BLaER1 treated with 17β-estradiol and CSF1 and Interleukin-3, amounts not matched to agents 10 nM and 100 nM (cell line): ENCODE measurements around the gene OTOS.

Experiments
- H3K27ac ChIP-seq, 11 experiments: shearing (Covaris generic); formaldehyde crosslinking; 2 replicates each; pipeline ENCODE4 v1.8.1; 2022
- H3K27me3 ChIP-seq, 11 experiments: shearing (Covaris generic); formaldehyde crosslinking; 2 replicates each; pipeline ENCODE4 v1.8.1; 2022
- H3K36me3 ChIP-seq, 11 experiments: shearing (Covaris generic); formaldehyde crosslinking; 2 replicates each; pipeline ENCODE4 v1.8.1; 2022
- H3K4me1 ChIP-seq, 10 experiments: shearing (Covaris generic); formaldehyde crosslinking; 2 replicates each; pipeline ENCODE4 v1.8.1; 2022
- H3K4me2 ChIP-seq, 11 experiments: shearing (Covaris generic); formaldehyde crosslinking; 2 replicates each; pipeline ENCODE4 v1.8.1; 2022
- H3K4me3 ChIP-seq, 10 experiments: shearing (Covaris generic); formaldehyde crosslinking; 2 replicates each; pipeline ENCODE4 v1.8.1; 2022
- H3K9ac ChIP-seq, 11 experiments: shearing (Covaris generic); formaldehyde crosslinking; 2 replicates each; pipeline ENCODE4 v1.8.1; 2022
- H3K9me3 ChIP-seq, 11 experiments: shearing (Covaris generic); formaldehyde crosslinking; replicated peaks in 1 of 11; 2 replicates each; pipeline ENCODE4 v1.8.1; 2022
- H4K20me1 ChIP-seq, 11 experiments: shearing (Covaris generic); formaldehyde crosslinking; 2 replicates each; pipeline ENCODE4 v1.8.1; 2022
- Cebpa-rat ChIP-seq, 11 experiments: shearing (Covaris generic); IDR thresholded peaks; 2 replicates each; pipeline ENCODE4 v1.8.1; 2022

The OTOS gene

GRCh38 chr2:240162939-240163714 is 22.7 kb upstream of the OTOS start:
- no peak overlapping the region for H3K9ac ChIP-seq
- no peaks in the 10 kb centered on the region for H3K36me3 ChIP-seq
- no peaks in the 10 kb centered on the region for H4K20me1 ChIP-seq
- no peaks in the 10 kb centered on the region for H3K27me3 ChIP-seq
- TF ChIP-seq Cebpa-rat (IDR thresholded peaks at IDR 0.05): no peak
- H3K9me3 ChIP-seq: peaks cover 0 to 17% (median 0%) of the 10 kb centered on the region in 11 experiments; a peak in 8 of 22 replicates
- H3K4me2 ChIP-seq: no peak overlapping the region
- H3K4me1 ChIP-seq: no peaks in the 10 kb centered on the region
- H3K27ac ChIP-seq: no peak overlapping the region
- H3K4me3 ChIP-seq: no peak overlapping the region

DNA sequence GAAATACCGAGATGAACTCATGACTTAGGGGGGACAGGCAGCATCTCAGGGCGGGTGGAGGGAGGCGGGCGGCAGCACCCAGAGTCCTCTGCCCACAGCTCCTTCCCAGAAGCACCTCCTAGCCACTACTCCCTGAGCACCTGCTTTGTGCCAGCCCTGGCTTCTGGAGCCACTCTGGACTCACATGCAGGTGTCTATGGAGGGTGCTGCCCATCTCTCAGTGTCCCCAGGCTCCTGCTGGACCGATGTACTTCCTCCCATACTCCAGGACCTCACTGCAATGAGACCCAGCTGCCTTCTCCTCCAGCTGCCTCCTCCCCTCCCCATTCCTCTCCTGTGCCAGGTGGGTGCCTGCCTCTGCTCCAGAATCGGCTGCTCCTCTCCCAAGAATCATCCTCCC is 22.1 kb upstream of the OTOS start:
- Histone ChIP-seq H3K9ac (no peak overlapping the region), H3K36me3 (no peaks in the 10 kb centered on the region), H4K20me1 (no peaks in the 10 kb centered on the region), H3K27me3 (no peaks in the 10 kb centered on the region), H3K27ac (no peak overlapping the region), H3K4me3 (no peak overlapping the region), H3K9me3 (peaks cover 0 to 17% (median 0%) of the 10 kb centered on the region in 11 experiments; a peak in 8 of 22 replicates), H3K4me2 (no peak overlapping the region), H3K4me1 (no peaks in the 10 kb centered on the region)
- TF ChIP-seq Cebpa-rat (IDR thresholded peaks at IDR 0.05): no peak

- peaks cover 0 to 17% (median 0%) of the 10 kb centered on the region in 11 experiments; a peak in 8 of 22 replicates for H3K9me3 ChIP-seq
- H3K9ac ChIP-seq: no peak overlapping the region
- no peaks in the 10 kb centered on the region for H3K27me3 ChIP-seq
- no peak overlapping the region for H3K4me2 ChIP-seq
- H4K20me1 ChIP-seq: no peaks in the 10 kb centered on the region
- no peaks in the 10 kb centered on the region for H3K4me1 ChIP-seq
- no peaks in the 10 kb centered on the region for H3K36me3 ChIP-seq
- no peak overlapping the region for H3K27ac ChIP-seq
- no peak overlapping the region for H3K4me3 ChIP-seq
- TF ChIP-seq Cebpa-rat (IDR thresholded peaks at IDR 0.05): no peak
These were observed 21.6 kb upstream of the OTOS start for GRCh38 chr2:240162032-240162431.

DNA sequence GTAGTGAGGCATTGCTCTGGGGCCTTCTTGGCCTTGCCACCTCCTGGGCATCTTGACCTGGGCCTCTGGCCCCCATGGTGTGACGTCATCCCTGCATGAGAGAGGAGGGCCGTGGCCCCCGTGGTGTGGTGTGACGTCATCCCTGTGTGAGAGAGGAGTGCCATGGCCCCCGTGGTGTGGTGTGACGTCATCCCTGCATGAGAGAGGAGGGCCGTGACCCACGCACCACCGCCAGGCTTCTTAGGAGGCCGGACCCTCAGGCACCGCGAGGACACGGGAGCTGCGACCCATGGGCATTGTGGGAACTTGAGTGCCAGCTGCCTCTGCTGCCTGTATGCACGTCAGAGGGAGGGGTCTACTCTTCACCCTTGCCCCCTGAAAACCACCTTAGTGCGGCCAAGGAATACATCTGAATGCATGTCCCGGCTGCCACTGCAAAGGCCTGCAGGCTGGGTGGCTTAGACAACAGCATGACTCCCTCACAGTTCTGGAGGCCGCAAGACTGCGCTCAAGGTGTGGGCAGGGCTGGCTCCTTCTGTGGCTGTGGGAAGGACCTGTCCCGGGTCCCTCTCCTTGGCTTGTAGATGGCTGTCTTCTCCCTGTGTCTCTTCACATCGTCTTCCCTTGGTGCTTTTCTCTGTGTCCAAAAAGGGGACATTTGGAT is 20.8 kb upstream of the OTOS start:
- Histone ChIP-seq H4K20me1 (no peaks in the 10 kb centered on the region), H3K4me2 (no peak overlapping the region), H3K4me1 (no peaks in the 10 kb centered on the region), H3K27ac (no peak overlapping the region), H3K36me3 (no peaks in the 10 kb centered on the region), H3K27me3 (no peaks in the 10 kb centered on the region), H3K9me3 (peaks cover 0 to 13% (median 0%) of the 10 kb centered on the region in 11 experiments; a peak in 8 of 22 replicates), H3K4me3 (no peak overlapping the region), H3K9ac (no peak overlapping the region)
- no peak for TF ChIP-seq Cebpa-rat (IDR thresholded peaks at IDR 0.05)

DNA sequence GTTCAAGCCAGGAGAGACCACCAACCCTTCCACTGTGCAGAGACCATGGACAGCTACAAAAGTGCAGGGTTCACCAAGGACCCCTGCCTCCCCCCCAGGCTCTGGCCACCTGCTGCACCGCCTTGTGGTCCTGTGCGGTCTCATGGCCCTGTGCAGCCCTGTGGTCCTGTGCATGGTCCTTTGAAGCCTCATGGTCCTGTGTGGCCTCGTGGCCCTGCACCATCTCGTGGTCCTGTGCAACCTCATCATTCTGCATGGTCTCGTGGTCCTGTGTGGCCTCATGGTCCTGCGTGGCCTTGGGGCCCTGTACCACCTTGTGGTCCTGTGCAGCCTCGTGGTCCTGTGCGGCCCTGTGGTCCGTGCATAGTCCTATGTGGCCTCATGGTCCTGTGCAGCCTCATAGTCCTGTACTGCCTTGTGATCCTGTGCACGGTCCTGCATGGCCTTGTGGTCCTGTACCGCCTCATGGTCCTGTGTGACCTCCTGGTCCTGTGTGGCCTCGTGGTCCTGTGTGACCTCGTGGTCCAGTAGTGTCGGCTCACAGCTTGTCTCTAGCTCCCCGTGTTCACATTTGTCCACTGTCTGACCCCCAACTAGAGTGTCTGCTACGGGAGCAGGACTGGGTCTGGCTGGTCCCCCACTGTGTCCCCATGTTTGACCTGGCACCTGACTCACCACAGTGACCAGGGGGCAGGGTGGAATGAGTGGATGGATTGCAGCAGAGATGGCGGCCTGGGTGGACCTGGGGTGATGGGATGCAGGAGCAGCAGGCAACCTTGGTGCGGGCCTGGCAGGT is 20.0 kb upstream of the OTOS start:
- Histone ChIP-seq H3K27ac (no peak overlapping the region), H3K9me3 (peaks cover 0 to 6% (median 0%) of the 10 kb centered on the region in 11 experiments; a peak in 7 of 22 replicates), H4K20me1 (no peaks in the 10 kb centered on the region), H3K4me1 (no peaks in the 10 kb centered on the region), H3K9ac (no peak overlapping the region), H3K4me2 (no peak overlapping the region), H3K4me3 (no peak overlapping the region), H3K36me3 (no peaks in the 10 kb centered on the region), H3K27me3 (no peaks in the 10 kb centered on the region)
- TF ChIP-seq Cebpa-rat (IDR thresholded peaks at IDR 0.05): no peak

GRCh38 chr2:240159251-240159839 is 18.9 kb upstream of the OTOS start:
- Histone ChIP-seq H3K4me3 (no peak overlapping the region), H3K4me1 (no peaks in the 10 kb centered on the region), H3K36me3 (no peaks in the 10 kb centered on the region), H3K4me2 (no peak overlapping the region), H4K20me1 (no peaks in the 10 kb centered on the region), H3K27me3 (no peaks in the 10 kb centered on the region), H3K27ac (no peak overlapping the region), H3K9me3 (no peaks in the 10 kb centered on the region), H3K9ac (no peak overlapping the region)
- no peak for TF ChIP-seq Cebpa-rat (IDR thresholded peaks at IDR 0.05)

GRCh38 chr2:240157147-240157470 is 16.7 kb upstream of the OTOS start:
- Histone ChIP-seq H3K4me1 (no peaks in the 10 kb centered on the region), H4K20me1 (no peaks in the 10 kb centered on the region), H3K27me3 (no peaks in the 10 kb centered on the region), H3K36me3 (no peaks in the 10 kb centered on the region), H3K4me2 (no peak overlapping the region), H3K9ac (no peak overlapping the region), H3K4me3 (no peak overlapping the region), H3K27ac (no peak overlapping the region), H3K9me3 (0 out of 22 replicates have a peak, but pooled peaks cover 0 to 6% (median 0%) of the 10 kb centered on the region in 11 experiments)
- TF ChIP-seq Cebpa-rat (IDR thresholded peaks at IDR 0.05): no peak

DNA sequence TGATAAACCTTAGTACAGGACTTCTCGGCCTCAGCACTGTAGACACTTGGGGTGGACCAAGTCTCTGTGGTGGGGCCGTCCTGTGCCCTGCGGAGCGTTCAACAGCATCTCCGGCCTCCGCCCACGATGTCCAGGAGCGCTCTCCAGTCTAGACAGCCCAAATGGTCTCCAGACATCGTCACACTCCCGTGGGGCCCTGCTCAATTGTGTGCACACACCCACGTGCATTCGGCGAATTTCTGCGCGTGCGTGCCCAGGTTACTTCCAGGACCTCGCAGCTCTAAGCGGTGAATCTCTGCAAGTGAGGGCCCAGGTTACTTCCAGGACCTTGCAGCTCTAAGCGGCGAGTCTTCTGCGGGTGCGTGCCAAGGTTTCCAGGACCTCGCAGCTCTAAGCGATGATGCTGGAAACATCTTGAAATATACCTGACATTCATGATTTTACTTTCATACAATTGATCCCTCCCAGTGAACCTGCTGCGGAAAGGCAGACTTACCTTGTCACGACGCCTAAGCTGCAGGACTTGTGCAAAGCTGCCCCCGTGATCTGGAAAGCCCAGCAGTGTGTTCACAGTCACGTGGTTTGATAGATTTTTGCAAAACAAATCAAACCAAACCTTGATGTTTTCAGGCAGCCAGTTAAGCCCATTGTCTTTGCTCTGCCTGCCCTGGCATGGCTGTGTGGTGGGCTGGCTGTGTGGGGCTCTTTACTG is 16.1 kb upstream of the OTOS start:
- no peaks in the 10 kb centered on the region for H3K36me3 ChIP-seq
- H3K4me1 ChIP-seq: no peaks in the 10 kb centered on the region
- no peak for TF ChIP-seq Cebpa-rat (IDR thresholded peaks at IDR 0.05)
- H3K27ac ChIP-seq: no peak overlapping the region
- H4K20me1 ChIP-seq: no peaks in the 10 kb centered on the region
- 0 out of 22 replicates have a peak, but pooled peaks cover 0 to 6% (median 0%) of the 10 kb centered on the region in 11 experiments for H3K9me3 ChIP-seq
- no peak overlapping the region for H3K4me2 ChIP-seq
- H3K9ac ChIP-seq: no peak overlapping the region
- no peak overlapping the region for H3K4me3 ChIP-seq
- H3K27me3 ChIP-seq: no peaks in the 10 kb centered on the region
